LNCaP clone FGC (cell line): Measurements from ENCODE around the gene NOP14.
"Not testable (repeated sequence)": the region's sequence is repeated elsewhere in the genome, so short reads cannot be mapped to it uniquely, and the experiment has no call there.

Experiments
- DNase-seq: peaks from one replicate; pipeline ENCODE4 v3.0.0-alpha.2; 2011; ENCODE audit warnings: low read depth
- H3K4me3 ChIP-seq: 2 replicates; pipeline ENCODE4 v1.5.1; 2011; ENCODE audit warnings: mild to moderate bottlenecking, low read depth, low read length, control low read depth
- CTCF ChIP-seq: IDR thresholded peaks from 2 replicates; pipeline ENCODE4 v1.5.1; 2012; ENCODE audit warnings: mild to moderate bottlenecking; ENCODE audit not compliant: control insufficient read depth, insufficient read depth; ENCODE audit errors: extremely low read depth

The NOP14 gene

GRCh38 chr4:2924765-2925301, 38.4 kb downstream of the NOP14 start:
- no peak overlapping the region for H3K4me3 ChIP-seq
- TF ChIP-seq CTCF, result no peak
- DNase-seq, result no peak

- no peak for TF ChIP-seq CTCF
- no peak overlapping the region for H3K4me3 ChIP-seq
- DNase-seq, result no peak
Measured at GRCh38 chr4:2924286-2924685, 38.9 kb downstream of the NOP14 start.

- no peak for TF ChIP-seq CTCF
- DNase-seq, result no peak
Measured at GRCh38 chr4:2923668-2924173, 39.5 kb downstream of the NOP14 start.

GRCh38 chr4:2923141-2923551, 40.1 kb downstream of the NOP14 start:
- no peak for DNase-seq
- no peak for TF ChIP-seq CTCF
- H3K4me3 ChIP-seq, result no peak overlapping the region

More at GRCh38 chr4:2923668-2924173, 39.5 kb downstream of the NOP14 start:
- H3K4me3 ChIP-seq, result no peak overlapping the region

GRCh38 chr4:2922453-2923101, 40.6 kb downstream of the NOP14 start:
- DNase-seq, H3K4me3 ChIP-seq: not testable (repeated sequence)

GRCh38 chr4:2918714-2919113, 44.5 kb downstream of the NOP14 start:
- H3K4me3 ChIP-seq, DNase-seq: not testable (repeated sequence)

GRCh38 chr4:2918300-2918699, 44.9 kb downstream of the NOP14 start:
- not testable (repeated sequence) for H3K4me3 ChIP-seq, DNase-seq

- DNase-seq, H3K4me3 ChIP-seq: not testable (repeated sequence)
Measured at GRCh38 chr4:2916696-2917095, 46.5 kb downstream of the NOP14 start.

GRCh38 chr4:2915789-2916188, 47.4 kb downstream of the NOP14 start:
- no peak for DNase-seq
- TF ChIP-seq CTCF, result no peak
- no peak overlapping the region for H3K4me3 ChIP-seq
